GM21423 (cell line): Measurements from ENCODE around the gene ADM.

Source experiments
- ATAC-seq: cut with Tn5 transposase; IDR thresholded peaks from one replicate; pipeline ENCODE4 v1.9.1; 2021; ENCODE audit warnings: mild to moderate bottlenecking, moderate library complexity; ENCODE audit not compliant: unreplicated experiment

Gene ADM

GRCh38 chr11:10327254-10327653, 22.4 kb downstream of the ADM start:
- ATAC-seq: no peak

DNA sequence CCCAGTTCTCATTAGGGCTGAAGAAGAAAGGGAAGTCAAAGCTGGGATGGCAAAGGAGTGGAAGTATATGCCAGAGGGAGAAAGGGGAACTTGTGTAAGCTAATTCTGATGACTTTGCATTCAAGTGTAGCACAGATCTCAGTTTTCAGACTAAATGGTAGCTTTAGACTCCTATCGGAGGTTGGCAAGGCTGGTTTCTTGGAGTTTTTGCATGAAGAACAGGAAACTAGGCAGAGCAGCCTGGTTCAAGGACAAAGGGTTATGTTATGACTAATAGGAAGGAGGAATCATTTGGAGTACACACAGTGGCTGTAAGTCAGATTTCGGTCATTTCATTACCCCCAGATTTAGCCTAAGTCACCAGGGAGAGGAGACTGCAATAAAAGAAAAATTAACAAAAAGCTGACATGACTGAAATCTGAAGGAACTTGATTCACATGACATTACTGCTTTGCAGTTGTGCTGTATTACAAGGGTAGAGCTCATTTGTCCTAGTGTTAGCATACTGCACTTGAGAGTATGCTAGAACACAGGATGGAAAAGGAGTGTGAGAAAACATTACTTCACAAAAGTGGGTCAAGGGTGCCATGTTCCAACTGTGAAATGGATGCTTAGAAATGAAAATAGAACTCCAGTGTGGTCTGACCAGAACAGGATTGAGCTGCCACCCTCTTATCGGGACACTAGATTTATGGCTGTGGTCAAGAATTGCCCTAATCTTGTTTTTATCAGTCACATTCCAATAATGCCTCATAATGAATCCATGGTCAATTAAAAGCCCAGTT, 23.6 kb downstream of the ADM start:
- ATAC-seq: no peak

- ATAC-seq: no peak
Measured at GRCh38 chr11:10329356-10329755, 24.5 kb downstream of the ADM start.

- no peak for ATAC-seq
Measured at GRCh38 chr11:10329935-10330334, 25.1 kb downstream of the ADM start.

- no peak for ATAC-seq
Measured at GRCh38 chr11:10331548-10332289, 26.8 kb downstream of the ADM start.

DNA sequence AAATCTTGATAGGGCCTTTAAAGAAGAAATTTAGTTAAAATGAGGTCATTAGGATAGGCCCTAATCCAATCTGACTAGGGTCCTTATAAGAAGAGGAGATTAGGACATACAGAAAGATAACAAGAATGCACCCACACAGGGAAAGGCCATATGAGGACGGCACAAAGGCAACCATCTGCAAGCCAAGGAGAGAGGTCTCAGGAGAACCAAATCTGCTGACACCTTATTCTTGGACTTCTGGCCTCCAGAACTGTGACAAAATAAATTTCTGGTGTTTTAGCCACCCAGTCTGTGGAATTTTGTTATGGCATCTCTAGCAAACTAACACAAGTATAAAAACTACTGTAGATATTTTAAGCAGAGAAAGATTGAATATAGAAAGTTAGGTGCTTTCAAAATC, 28.6 kb downstream of the ADM start:
- ATAC-seq: no peak

DNA sequence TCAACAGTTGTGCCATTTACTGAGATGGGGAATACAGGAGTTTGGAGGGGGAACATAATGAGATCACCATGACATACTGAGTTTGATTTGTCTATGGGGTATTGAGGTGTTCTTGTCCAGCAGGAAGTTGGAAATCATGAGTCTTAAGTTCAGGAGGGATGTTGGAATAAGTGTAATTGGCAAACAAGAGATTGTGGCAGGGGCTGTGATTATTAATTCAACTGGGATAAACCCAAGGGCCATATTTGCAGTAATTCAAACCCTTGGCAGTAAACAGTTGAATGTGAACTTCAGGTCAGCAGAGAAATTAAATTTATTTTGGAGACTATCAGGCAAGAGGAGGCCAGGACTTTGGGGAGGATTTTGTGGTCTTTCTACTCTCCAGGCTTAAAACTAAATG, 33.4 kb downstream of the ADM start:
- no peak for ATAC-seq

GRCh38 chr11:10348650-10349280, 43.9 kb downstream of the ADM start:
- no peak for ATAC-seq

DNA sequence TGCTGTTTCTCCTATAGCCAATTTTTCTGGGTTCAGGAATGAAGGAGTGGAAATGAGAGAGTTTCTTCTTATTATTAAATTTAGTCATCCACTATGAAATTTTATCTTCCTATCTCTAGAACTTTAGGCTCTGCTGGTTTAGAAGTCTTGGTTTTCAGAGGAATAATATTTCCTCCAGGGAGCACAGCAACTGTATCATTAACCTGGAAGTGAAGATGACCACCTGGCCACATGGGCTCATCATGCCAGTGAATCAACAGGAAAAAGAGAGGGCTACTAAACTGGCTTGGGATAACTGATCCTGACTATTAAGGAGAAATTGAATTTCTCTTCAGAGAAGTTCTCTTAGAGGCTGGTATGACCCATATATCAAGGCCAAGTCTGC, 44.4 kb downstream of the ADM start:
- no peak for ATAC-seq

DNA sequence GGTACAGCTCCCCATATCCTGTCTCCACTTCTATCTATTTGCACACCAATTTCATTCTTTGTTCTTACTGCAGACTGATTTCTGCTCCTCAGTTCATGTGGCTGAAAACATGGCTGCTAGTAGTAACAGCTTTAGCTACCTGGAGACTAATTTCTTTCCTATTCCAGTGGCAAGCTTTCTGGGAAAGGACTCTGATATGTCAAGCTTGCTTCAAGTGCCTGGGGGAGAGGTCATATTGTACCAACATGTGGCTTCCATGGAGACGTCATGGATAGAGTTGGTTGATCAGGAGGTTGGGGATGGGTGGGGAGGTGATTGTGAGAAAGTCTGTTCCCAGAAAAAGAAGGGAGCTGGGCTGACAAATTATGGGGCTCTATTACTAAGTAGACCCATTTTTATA, 44.9 kb downstream of the ADM start:
- ATAC-seq: no peak

- no peak for ATAC-seq
Measured at GRCh38 chr11:10350334-10350733, 45.5 kb downstream of the ADM start.

DNA sequence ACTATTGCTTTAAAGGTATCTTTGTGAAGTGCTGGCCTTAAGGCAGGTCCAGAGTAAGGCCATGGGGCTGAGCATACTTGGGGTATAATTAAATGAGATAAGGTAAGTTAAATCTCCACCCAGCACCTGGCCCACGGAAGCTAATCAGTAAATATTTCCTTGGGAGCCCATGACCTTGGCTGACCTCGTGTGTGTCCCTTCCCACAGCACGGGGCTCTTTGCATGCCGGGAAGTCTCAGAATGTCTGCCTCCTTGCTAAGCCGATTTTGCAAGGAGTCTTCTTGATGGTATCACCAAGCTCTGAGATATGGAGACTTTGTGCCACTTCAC, 46.5 kb downstream of the ADM start:
- ATAC-seq: no peak

DNA sequence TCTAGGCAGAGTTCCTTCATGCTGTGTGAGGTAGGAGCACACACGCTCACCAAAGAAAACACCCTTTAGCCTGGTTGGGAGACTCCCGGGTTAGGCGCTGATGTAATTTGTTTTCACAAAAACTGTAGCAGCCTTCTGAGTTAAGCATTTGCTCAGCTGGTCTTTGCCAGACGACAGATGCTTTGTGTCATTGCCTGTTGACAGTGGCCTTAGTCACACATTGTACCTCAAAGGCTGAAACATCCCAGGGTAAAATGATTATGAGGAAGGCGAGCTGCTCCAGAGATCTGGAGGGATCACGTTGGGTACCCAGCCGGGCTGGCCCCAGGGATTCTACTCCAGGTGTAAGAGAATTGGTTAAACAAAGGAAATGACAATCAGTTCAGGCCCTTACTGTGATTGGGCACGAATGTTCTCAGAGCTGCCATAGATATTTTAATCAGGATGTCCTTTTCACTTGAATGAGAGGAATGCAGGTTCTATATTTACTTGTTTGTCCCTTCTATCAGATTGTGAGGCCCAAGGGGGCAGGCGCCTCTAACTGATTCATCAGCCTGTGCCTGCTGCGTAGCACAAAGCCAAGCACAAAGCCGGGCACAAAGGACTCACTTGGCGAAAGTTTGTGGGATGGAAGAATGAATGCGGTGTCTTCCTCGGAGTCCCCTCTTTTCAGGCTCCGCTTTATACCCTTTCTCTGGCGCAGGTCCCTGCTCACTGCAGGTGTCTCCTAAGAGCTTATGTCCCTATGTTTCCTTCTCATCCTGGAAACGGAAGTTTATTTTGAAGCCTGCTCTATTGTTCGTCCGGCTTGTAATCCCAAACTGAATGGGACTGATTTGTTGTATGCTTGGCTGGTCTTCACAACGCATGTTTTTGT, 47.1 kb downstream of the ADM start:
- no peak for ATAC-seq

- ATAC-seq: no peak
Measured at GRCh38 chr11:10352921-10353550, 48.2 kb downstream of the ADM start.

DNA sequence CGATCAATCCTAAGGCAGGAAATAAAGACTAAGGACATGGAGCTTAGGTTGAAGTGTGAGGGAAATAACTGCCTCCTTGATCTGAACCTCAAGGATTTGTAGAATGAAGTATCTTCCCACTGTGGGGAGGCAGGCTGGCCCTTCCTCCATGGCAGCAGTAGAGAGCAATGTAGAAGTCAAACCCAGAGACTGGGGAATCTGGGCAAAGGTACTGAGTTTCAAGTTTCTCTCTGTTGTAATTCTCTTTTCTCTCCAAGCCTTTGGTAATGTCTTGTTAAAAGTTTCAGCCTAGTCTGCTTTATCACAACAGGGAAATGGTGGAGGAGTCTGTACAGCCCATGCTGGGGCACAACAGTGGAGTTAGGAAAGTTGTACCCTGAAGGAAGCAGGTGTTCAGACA, 49.5 kb downstream of the ADM start:
- no peak for ATAC-seq

DNA sequence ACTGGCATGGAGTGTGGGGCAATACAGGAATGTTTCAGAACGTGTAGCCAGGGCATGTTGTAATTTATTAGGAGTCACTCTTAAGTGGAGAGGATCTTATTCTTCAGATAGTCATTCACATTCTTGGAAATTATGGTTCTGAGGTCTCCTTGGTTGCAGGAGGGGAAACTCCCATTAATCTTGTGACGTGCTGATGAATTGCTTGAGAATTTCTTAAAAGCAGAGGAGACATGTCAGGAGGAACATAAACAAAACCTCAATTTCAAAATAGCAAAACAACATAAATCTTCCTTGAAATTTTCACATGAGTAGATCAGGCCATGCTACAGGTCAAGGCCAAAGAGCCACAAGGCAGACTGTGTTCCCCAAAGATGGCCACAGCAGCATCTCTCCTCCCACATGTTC, 50.4 kb downstream of the ADM start:
- ATAC-seq: no peak

DNA sequence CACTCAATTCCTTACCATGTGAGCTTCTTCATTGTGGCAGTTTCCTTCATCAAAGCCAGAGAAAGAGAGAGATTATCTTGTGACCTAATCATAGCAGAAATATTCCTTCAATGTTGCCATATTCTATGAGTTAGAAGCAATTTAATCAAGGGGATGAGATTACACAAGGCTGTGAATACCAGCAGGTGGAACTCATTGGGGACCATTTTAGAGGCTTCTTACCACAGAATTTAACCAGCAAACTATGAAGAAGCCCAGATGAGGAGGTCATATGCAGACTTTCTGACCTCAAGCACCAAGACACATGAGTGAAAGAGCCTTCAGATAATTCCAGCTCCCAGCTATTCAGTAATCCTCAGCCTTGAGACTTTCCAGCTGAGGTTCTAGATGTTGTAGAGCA, 51.3 kb downstream of the ADM start:
- no peak for ATAC-seq
